Measurements from ENCODE around the gene LYPLA2. TPM values are rescaled to one million over a fixed set of nuclear protein-coding genes. Genes with fewer than 3 reads are reported as not detected.
A peak's percentile ranks its signal among the peaks of the same experiment; 100 is the strongest.

LYPLA2 gene
- total and polyA plus RNA-seq, 2 of the 8 experiments (the other 6 are each of a cell fraction or from before 2014, with no cell fraction given): 138 to 211 TPM

- Histone ChIP-seq H3K4ac (replicated peaks; ENCODE audit: insufficient read length, low read depth, low read length) (no peak overlapping the region), H2BK120ac (replicated peaks; ENCODE audit: low read depth, low read length) (no peak overlapping the region), H2BK12ac (ENCODE audit: low read depth, low read length) (no peak overlapping the region), H3K27me3 (replicated peaks in 1 of 4; ENCODE audit: control insufficient read depth in 3 of 4, extremely low read depth in 1 of 4, insufficient read depth in 3 of 4, low read length in 3 of 4) (no peaks in the 10 kb centered on the region; a peak in 1 of 7 replicates), H2AFZ (ENCODE audit: low read length) (no peak overlapping the region), H3K4me3 (ENCODE audit: extremely low read depth in 1 of 4, insufficient read depth in 2 of 4, low read depth in 3 of 4, low read length in 4 of 4) (no peak overlapping the region), H4K91ac (replicated peaks; ENCODE audit: insufficient read length, low read length) (no peak overlapping the region), H3K27ac (ENCODE audit: low read depth, low read length) (no peak overlapping the region), H3K9ac (replicated peaks in 1 of 4; ENCODE audit: extremely low read depth in 1 of 4, low read depth in 3 of 4, low read length in 3 of 4) (no peak overlapping the region), H3K14ac (ENCODE audit: insufficient read length) (no peak overlapping the region), H3K23ac (ENCODE audit: insufficient read length) (no peak overlapping the region), H4K8ac (ENCODE audit: extremely low read depth, insufficient read depth, low read length) (no peak overlapping the region), H2BK20ac (ENCODE audit: low read length) (no peak overlapping the region), H3K23me2 (ENCODE audit: low read depth, low read length) (peaks cover 20% of the 10 kb centered on the region), H2BK15ac (ENCODE audit: low read length) (no peak overlapping the region), H3K9me3 (ENCODE audit: insufficient read depth in 2 of 2, low read depth in 1 of 2, low read length in 1 of 2) (no peaks in the 10 kb centered on the region), H3K79me1 (ENCODE audit: low read depth, low read length) (peaks cover 10% of the 10 kb centered on the region; the same call in 1 of the 2 replicates), H3K4me2 (ENCODE audit: insufficient read depth in 1 of 2, low read depth in 2 of 2, low read length in 2 of 2) (no peak overlapping the region), H2AK5ac (ENCODE audit: low read depth, low read length) (no peak overlapping the region), H3K79me2 (ENCODE audit: control insufficient read depth in 1 of 2, insufficient read depth in 2 of 2, low read length in 2 of 2) (peaks cover 4 to 17% of the 10 kb centered on the region in 2 experiments; a peak in 3 of 4 replicates), H3K56ac (replicated peaks; ENCODE audit: insufficient read length, low read depth, low read length) (no peak overlapping the region), H3K36me3 (ENCODE audit: control insufficient read depth in 2 of 4, insufficient read depth in 4 of 4, low read length in 3 of 4) (peaks cover 6 to 31% (median 22%) of the 10 kb centered on the region in 4 experiments; a peak in 6 of 8 replicates), H3K18ac (ENCODE audit: extremely low read depth, low read length) (no peak overlapping the region), H4K5ac (ENCODE audit: insufficient read length, low read depth, low read length) (no peak overlapping the region), H2BK5ac (ENCODE audit: low read depth, low read length) (no peak overlapping the region), H3K4me1 (replicated peaks in 1 of 4; ENCODE audit: control insufficient read depth in 3 of 4, insufficient read depth in 4 of 4, low read length in 3 of 4) (peaks cover 0 to 21% (median 16%) of the 10 kb centered on the region in 4 experiments; a peak in 6 of 7 replicates), H4K20me1 (replicated peaks in 1 of 2; ENCODE audit: control insufficient read depth in 1 of 2, insufficient read depth in 2 of 2, low read length in 2 of 2) (peaks cover 7 to 11% of the 10 kb centered on the region in 2 experiments)
- DNase-seq (ENCODE audit: low read depth in 1 of 2, low spot score in 2 of 2): no peak
- CTCF ChIA-PET (ENCODE audit: partially characterized antibody): interaction anchor here (0.5 to 5.1 kb wide), 13 partner anchors 9 to 595 kb away, joined by 3 to 37 read pairs (median 3); partner anchors contain the start of genes CNR2 and PITHD1
- TF ChIP-seq KDM1A (IDR thresholded peaks at IDR 0.05; ENCODE audit: borderline replicate concordance, low read length) (no peak), RAD21 (IDR thresholded peaks at IDR 0.05 in 1 of 2, conservative IDR thresholded peaks at IDR 0.05 in 1 of 2; ENCODE audit: low read depth in 2 of 2, low read length in 2 of 2) (peak in 1 of 2 experiments; percentile 38; a peak in 3 of 4 replicates), CTCF (IDR thresholded peaks at IDR 0.05; ENCODE audit: control extremely low read depth in 1 of 3, insufficient read depth in 1 of 3, low read depth in 1 of 3, low read length in 3 of 3) (peak in 2 of 3 experiments; percentile 43 to 48; a peak in 3 of 4 replicates), MAX (IDR thresholded peaks at IDR 0.05) (no peak)
- FAIRE-seq: no peak
- POLR2A ChIA-PET (ENCODE audit: partially characterized antibody): interaction anchor here (0.8 to 16.2 kb wide), 7 partner anchors 7 to 315 kb away, joined by 3 to 192 read pairs (median 3); partner anchors contain the start of genes ELOA, FUCA1, HMGCL and LYPLA2
- 89% methylated on average over 16 of the region's 17 CpGs; no CpG with 5 or more reads in 1 of the 2 experiments for WGBS, 2 experiments (ENCODE audit: extremely low coverage in 1 of 2, insufficient coverage in 1 of 2, insufficient read length in 1 of 2, insufficient replicate concordance in 2 of 2, low coverage in 1 of 2, low lambda C conversion rate in 2 of 2, missing lambda C conversion rate in 1 of 2)
Observed at GRCh38 chr1:23796466-23797271, 5.7 kb downstream of the LYPLA2 start.

Data from H1 (cell line).